DND-41 (cell line): ENCODE results near the gene ANKRD6.

ENCODE experiments used
- ATAC-seq: fragments of 200-7000 bp; cut with Tn5 transposase; 3 replicates; pipeline ENCODE4 v1.9.1; 2021; ENCODE audit warnings: low read depth; ENCODE audit not compliant: insufficient read depth
- DNase-seq: peaks from one replicate; pipeline ENCODE4 v3.0.0-alpha.2; 2020
- H2AFZ ChIP-seq: 2 replicates; pipeline ENCODE4 v1.6.0; 2012; ENCODE audit warnings: low read depth, low read length
- H3K27ac ChIP-seq: 2 replicates; pipeline ENCODE4 v1.5.1; 2012; ENCODE audit warnings: low read length, inconsistent platforms
- H3K27me3 ChIP-seq: fragments of 200-600 bp; sonication (generic); 2 replicates; pipeline ENCODE4 v1.6.0; 2012; ENCODE audit warnings: low read length, mild to moderate bottlenecking, inconsistent platforms; ENCODE audit not compliant: insufficient read depth, poor library complexity
- H3K36me3 ChIP-seq: 2 replicates; pipeline ENCODE4 v1.5.1; 2012; ENCODE audit warnings: low read length, inconsistent platforms; ENCODE audit not compliant: insufficient read depth
- H3K4me1 ChIP-seq: 2 replicates; pipeline ENCODE4 v1.5.1; 2012; ENCODE audit warnings: mild to moderate bottlenecking, low read length; ENCODE audit not compliant: insufficient read depth
- H3K4me2 ChIP-seq: 2 replicates; pipeline ENCODE4 v1.6.0; 2012; ENCODE audit warnings: mild to moderate bottlenecking, moderate library complexity, low read length, inconsistent platforms; ENCODE audit not compliant: insufficient read depth
- H3K4me3 ChIP-seq, 2 experiments: fragments of 200-600 bp in 1 of 2; shearing (Covaris generic) in 1 of 2; 2 replicates each; pipeline ENCODE4 v1.5.1; 2012 to 2016; ENCODE audit warnings: inconsistent platforms in 2 of 2, low read length in 2 of 2, mild to moderate bottlenecking in 2 of 2, low read depth in 1 of 2, moderate library complexity in 1 of 2
- H3K79me2 ChIP-seq: 2 replicates; pipeline ENCODE4 v1.6.0; 2012; ENCODE audit warnings: low read length, inconsistent platforms; ENCODE audit not compliant: insufficient read depth
- H3K9ac ChIP-seq: 2 replicates; pipeline ENCODE4 v1.6.0; 2012; ENCODE audit warnings: low read depth, mild to moderate bottlenecking, inconsistent platforms, low read length, moderate library complexity
- H3K9me3 ChIP-seq: 2 replicates; pipeline ENCODE4 v1.5.1; 2012; ENCODE audit warnings: low read length, moderate library complexity, mild to moderate bottlenecking, inconsistent platforms; ENCODE audit not compliant: insufficient read depth, severe bottlenecking
- H4K20me1 ChIP-seq: 2 replicates; pipeline ENCODE4 v1.6.0; 2012; ENCODE audit warnings: low read length; ENCODE audit not compliant: insufficient read depth
- CTCF ChIP-seq: IDR thresholded peaks from 2 replicates; pipeline ENCODE4 v1.5.1; 2012; ENCODE audit warnings: borderline replicate concordance, low read length, moderate library complexity, mild to moderate bottlenecking; ENCODE audit not compliant: poor library complexity, severe bottlenecking; ENCODE audit errors: extremely low read depth
- EZH2 ChIP-seq: IDR thresholded peaks from 3 replicates; pipeline ENCODE4 v1.6.1; 2012; ENCODE audit warnings: borderline replicate concordance, low read depth, mild to moderate bottlenecking, moderate library complexity, low read length, inconsistent platforms; ENCODE audit not compliant: severe bottlenecking

ANKRD6 gene

GRCh38 chr6:89494131-89494793 lies 61.3 kb downstream of the ANKRD6 start:
- no peak overlapping the region for H3K4me3 ChIP-seq
- no peak for DNase-seq
- H3K4me1 ChIP-seq = no peaks in the 10 kb centered on the region
- no peaks in the 10 kb centered on the region for H3K9me3 ChIP-seq
- no peak overlapping the region for H3K4me2 ChIP-seq
- no peaks in the 10 kb centered on the region for H3K27me3 ChIP-seq
- no peaks in the 10 kb centered on the region for H4K20me1 ChIP-seq
- peak; percentile 18 for TF ChIP-seq CTCF
- no peak for TF ChIP-seq EZH2
- no peak overlapping the region for H3K27ac ChIP-seq
- no peak overlapping the region for H2AFZ ChIP-seq
- H3K9ac ChIP-seq = no peak overlapping the region
- no peak for ATAC-seq
- H3K79me2 ChIP-seq = no peaks in the 10 kb centered on the region
- no peaks in the 10 kb centered on the region for H3K36me3 ChIP-seq

GRCh38 chr6:89495961-89496535 lies 63.1 kb downstream of the ANKRD6 start:
- Histone ChIP-seq H4K20me1 (no peaks in the 10 kb centered on the region), H3K9ac (no peak overlapping the region), H3K4me2 (no peak overlapping the region), H3K36me3 (no peaks in the 10 kb centered on the region), H2AFZ (no peak overlapping the region), H3K9me3 (no peaks in the 10 kb centered on the region), H3K4me3 (no peak overlapping the region), H3K27me3 (peaks cover 3% of the 10 kb centered on the region), H3K27ac (no peak overlapping the region), H3K4me1 (no peaks in the 10 kb centered on the region), H3K79me2 (no peaks in the 10 kb centered on the region)
- TF ChIP-seq EZH2 (no peak), CTCF (no peak)
- DNase-seq (no peak), ATAC-seq (no peak)

GRCh38 chr6:89500611-89501010 lies 67.7 kb downstream of the ANKRD6 start:
- H4K20me1 ChIP-seq = no peaks in the 10 kb centered on the region
- H3K9ac ChIP-seq = no peak overlapping the region
- no peak for ATAC-seq

More at GRCh38 chr6:89500611-89501010, 67.7 kb downstream of the ANKRD6 start:
- Histone ChIP-seq H3K79me2 (no peaks in the 10 kb centered on the region), H3K9me3 (no peaks in the 10 kb centered on the region), H2AFZ (no peak overlapping the region), H3K4me3 (no peak overlapping the region), H3K27ac (no peak overlapping the region), H3K36me3 (no peaks in the 10 kb centered on the region), H3K4me1 (no peaks in the 10 kb centered on the region), H3K27me3 (peaks cover 8% of the 10 kb centered on the region), H3K4me2 (no peak overlapping the region)
- TF ChIP-seq EZH2 = no peak
- no peak for TF ChIP-seq CTCF
- DNase-seq = no peak
